IgD-negative memory B cell (primary cell): Measurements from ENCODE around the gene CASQ2. TPM values are rescaled to one million over a fixed set of nuclear protein-coding genes. Genes with fewer than 3 reads are reported as not detected.

Experiments
- H3K27ac Mint-ChIP-seq, 3 donors: one replicate each; pipeline ENCODE4 v1.8.0; 2020 to 2022; ENCODE audit warnings: mild to moderate bottlenecking in 3 of 3, mixed read lengths in 3 of 3, moderate library complexity in 1 of 3
- H3K27me3 Mint-ChIP-seq: one replicate; pipeline ENCODE4 v1.8.0; 2021; ENCODE audit warnings: mixed read lengths
- H3K36me3 Mint-ChIP-seq: one replicate; pipeline ENCODE4 v1.8.0; 2020; ENCODE audit warnings: mild to moderate bottlenecking, mixed read lengths
- H3K4me1 Mint-ChIP-seq, 3 donors: one replicate each; pipeline ENCODE4 v1.8.0; 2020 to 2022; ENCODE audit warnings: mixed read lengths in 3 of 3, mild to moderate bottlenecking in 1 of 3
- H3K4me3 Mint-ChIP-seq, 4 donors: one replicate each; pipeline ENCODE4 v1.8.0; 2020 to 2022; ENCODE audit warnings: mild to moderate bottlenecking in 4 of 4, mixed read lengths in 4 of 4, moderate library complexity in 3 of 4
- H3K9me3 Mint-ChIP-seq, 3 donors: one replicate each; pipeline ENCODE4 v1.8.0; 2020 to 2021; ENCODE audit warnings: mixed read lengths in 3 of 3, mild to moderate bottlenecking in 1 of 3
- polyA plus RNA-seq: library from polyadenylated mRNA; unstranded; fragments of 300-500 nt; fragmentation: Illumina TruSeq; gene quantifications from one replicate; pipeline ENCODE4 v1.2.3, GENCODE V29; 2021

The CASQ2 gene
- not detected for polyA plus RNA-seq

DNA sequence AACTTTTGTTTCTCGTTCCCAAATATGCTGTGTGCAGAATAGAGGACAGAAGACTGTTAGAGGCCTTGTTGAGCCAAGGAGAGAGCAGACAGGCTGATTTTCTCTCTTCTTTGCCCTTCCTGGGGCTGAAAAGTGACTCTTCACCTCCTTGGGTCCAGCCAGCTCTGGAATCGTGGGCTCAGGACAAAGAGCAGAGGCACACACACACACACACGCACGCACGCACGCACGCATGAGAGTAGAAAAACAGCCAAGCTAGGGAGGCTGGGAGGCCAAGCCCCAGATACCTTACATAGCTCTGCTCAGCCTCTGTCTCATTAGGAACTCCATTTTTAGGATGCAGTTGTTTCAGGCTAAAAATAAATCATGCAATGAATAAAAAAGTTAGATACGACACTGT is at the start of gene CASQ2:
Gene CASQ2 (minus strand): TSS at position 166 of the 400 bp plus-strand sequence. CDS start 173 bp downstream, outside the sequence.
- Mint-ChIP-seq H3K27me3 (peaks cover 10% of the 10 kb centered on the region), H3K4me3 (no peak within 1 kb of the TSS), H3K4me1 (peaks cover 0 to 2% (median 0%) of the 10 kb centered on the region in 3 donors), H3K9me3 (no peaks in the 10 kb centered on the region), H3K27ac (no peak within 1 kb of the TSS), H3K36me3 (no peaks in the 10 kb centered on the region)

DNA sequence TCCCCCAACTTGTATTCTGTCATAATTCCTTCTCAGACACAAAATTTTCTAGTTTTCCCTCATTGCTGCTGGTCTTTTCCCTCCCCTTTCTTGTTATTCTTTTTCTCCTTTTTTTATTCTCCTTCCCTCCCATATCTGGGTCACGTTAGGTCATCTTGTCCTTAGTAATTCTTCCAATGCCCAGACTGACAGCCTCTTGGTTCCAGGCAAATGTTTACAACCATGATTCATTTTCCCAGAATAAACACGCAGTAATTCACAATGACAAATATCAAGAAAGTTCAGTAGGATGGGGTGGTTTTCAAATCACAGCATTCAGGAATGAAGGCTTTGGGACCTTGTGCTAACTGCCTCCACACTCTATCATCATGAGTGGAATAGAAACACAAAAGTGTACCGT is 47.2 kb upstream of the CASQ2 start:
- no peak overlapping the region for H3K4me3 Mint-ChIP-seq
- H3K9me3 Mint-ChIP-seq, result peaks cover 0 to 1% (median 0%) of the 10 kb centered on the region in 3 donors
- no peak overlapping the region for H3K27ac Mint-ChIP-seq
- no peaks in the 10 kb centered on the region for H3K36me3 Mint-ChIP-seq
- H3K4me1 Mint-ChIP-seq, result no peaks in the 10 kb centered on the region
- peaks cover 4% of the 10 kb centered on the region for H3K27me3 Mint-ChIP-seq

GRCh38 chr1:115814685-115815398 is 46.3 kb upstream of the CASQ2 start:
- H3K9me3 Mint-ChIP-seq, result peaks cover 0 to 1% (median 0%) of the 10 kb centered on the region in 3 donors
- H3K36me3 Mint-ChIP-seq, result no peaks in the 10 kb centered on the region
- peaks cover 4% of the 10 kb centered on the region for H3K27me3 Mint-ChIP-seq
- H3K4me1 Mint-ChIP-seq, result no peaks in the 10 kb centered on the region
- H3K27ac Mint-ChIP-seq, result no peak overlapping the region
- H3K4me3 Mint-ChIP-seq, result no peak overlapping the region

DNA sequence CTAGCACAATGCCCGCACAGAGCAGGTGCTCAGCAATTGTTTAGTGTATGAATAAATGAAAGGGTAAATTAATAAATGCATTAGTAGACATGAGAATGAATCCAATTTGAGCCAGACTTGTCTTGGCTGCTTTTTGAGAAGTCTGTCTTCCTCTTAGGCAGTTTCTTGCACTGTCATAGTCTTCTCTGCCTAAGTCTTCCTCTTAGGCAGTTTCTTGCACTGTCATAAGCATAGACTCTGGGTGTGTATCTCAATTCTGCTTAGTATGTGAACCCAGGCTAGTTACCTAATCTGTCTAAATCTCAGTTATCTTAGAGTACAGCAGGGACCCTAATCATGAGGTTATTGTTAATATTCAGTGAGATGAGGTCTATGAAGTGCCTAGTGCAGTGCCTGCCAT is 45.2 kb upstream of the CASQ2 start:
- H3K9me3 Mint-ChIP-seq, result peaks cover 0 to 1% (median 0%) of the 10 kb centered on the region in 3 donors
- H3K4me3 Mint-ChIP-seq, result no peak overlapping the region
- H3K36me3 Mint-ChIP-seq, result no peaks in the 10 kb centered on the region
- peaks cover 6% of the 10 kb centered on the region for H3K27me3 Mint-ChIP-seq
- no peaks in the 10 kb centered on the region for H3K4me1 Mint-ChIP-seq
- H3K27ac Mint-ChIP-seq, result no peak overlapping the region

DNA sequence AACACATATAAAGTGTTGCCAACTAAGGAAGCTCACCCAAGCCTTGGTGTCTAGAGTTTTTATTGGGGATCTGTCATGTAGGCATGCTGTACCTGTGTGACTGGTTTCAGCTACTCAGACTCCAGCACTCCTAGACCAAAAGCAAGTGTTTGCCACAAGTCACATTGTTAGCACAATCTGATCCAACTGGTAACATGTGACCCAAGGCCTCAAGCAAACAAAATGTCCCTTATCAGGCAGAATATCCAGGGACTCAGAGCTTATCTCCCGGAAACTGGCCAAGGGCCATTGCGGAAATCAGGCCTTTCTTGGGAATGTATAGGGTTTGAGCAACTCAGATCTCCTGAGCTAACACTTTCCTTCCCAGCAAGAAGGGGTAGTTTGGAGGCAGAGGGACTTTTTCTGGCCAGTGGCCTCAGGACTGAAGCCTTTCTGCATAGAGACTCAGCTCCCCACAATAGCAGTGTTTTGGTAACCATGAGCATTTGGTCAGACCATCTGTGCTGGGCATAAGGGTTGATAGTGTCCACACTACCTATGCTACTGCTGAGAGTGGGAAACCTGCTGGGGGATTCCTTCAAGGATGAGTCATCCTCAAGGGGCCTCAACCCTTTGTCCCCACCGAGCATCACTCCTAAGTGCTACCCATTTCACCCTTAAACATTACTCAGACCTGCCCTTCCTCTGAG is 42.8 kb upstream of the CASQ2 start:
- Mint-ChIP-seq H3K4me1 (no peaks in the 10 kb centered on the region), H3K4me3 (no peak overlapping the region), H3K27me3 (peaks cover 4% of the 10 kb centered on the region), H3K27ac (no peak overlapping the region), H3K9me3 (peaks cover 0 to 1% (median 0%) of the 10 kb centered on the region in 3 donors), H3K36me3 (no peaks in the 10 kb centered on the region)

DNA sequence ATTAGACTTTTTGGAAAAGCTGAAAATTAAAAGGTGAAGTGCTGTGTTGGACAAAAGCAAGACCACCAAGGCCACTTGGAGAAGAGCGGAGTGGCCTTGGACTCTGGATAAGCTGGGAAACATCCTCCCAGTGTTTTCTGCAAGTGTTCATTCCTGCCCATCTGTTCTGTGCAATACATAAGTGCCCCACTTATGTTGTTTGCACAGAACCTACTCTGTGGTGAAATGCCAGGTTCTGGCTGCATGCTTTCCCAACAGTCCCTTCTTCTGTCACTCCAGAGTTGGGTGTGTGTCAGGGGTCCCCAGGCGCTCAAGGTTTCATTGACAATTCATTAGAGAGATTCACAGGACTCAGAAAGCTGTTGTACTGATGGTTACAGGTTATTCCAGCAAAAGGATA is 42.1 kb upstream of the CASQ2 start:
- no peaks in the 10 kb centered on the region for H3K9me3 Mint-ChIP-seq
- H3K4me3 Mint-ChIP-seq, result no peak overlapping the region
- H3K36me3 Mint-ChIP-seq, result no peaks in the 10 kb centered on the region
- H3K27me3 Mint-ChIP-seq, result peaks cover 4% of the 10 kb centered on the region
- no peaks in the 10 kb centered on the region for H3K4me1 Mint-ChIP-seq
- no peak overlapping the region for H3K27ac Mint-ChIP-seq

DNA sequence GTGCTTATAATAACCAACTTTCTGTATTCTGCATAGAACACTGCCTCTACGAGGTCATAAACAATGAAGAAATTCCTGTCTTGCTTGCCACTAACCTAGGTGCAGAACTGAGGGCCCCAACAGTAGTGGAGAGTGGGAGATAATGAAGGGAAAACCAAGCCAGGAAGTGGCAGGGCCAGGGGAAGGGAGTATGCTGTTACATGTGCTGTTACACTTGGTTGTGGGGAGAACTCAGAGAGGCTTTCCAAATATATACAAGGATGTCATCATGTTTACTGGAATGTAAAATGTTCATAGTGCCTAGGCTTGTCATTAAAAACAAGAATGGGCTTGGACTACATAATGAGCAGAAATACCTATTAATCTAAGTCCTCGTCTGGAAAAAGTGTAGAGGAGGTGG is 41.3 kb upstream of the CASQ2 start:
- H3K36me3 Mint-ChIP-seq, result no peaks in the 10 kb centered on the region
- no peaks in the 10 kb centered on the region for H3K9me3 Mint-ChIP-seq
- H3K4me3 Mint-ChIP-seq, result no peak overlapping the region
- peaks cover 3% of the 10 kb centered on the region for H3K27me3 Mint-ChIP-seq
- no peaks in the 10 kb centered on the region for H3K4me1 Mint-ChIP-seq
- no peak overlapping the region for H3K27ac Mint-ChIP-seq

DNA sequence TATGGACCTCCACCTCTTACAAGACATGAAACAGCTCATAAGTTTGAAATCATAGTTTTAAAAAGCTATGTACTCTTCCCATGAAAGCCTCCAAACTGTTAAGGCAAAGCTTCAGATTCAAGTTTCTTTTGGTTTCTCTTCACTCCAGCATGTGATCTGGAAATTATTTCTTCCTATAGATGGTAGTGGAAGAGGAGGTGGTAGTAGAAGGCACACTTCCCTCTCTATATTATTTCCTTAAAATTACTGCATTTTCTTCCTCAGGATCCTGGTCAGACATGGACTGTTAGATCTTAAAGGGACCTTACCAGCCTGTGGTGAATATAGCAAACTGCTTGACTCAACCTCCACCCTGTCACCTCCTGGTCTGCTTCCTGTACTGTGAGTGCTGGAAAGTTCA is 40.6 kb upstream of the CASQ2 start:
- peaks cover 6% of the 10 kb centered on the region for H3K27me3 Mint-ChIP-seq
- H3K9me3 Mint-ChIP-seq, result no peaks in the 10 kb centered on the region
- H3K4me1 Mint-ChIP-seq, result no peaks in the 10 kb centered on the region
- no peak overlapping the region for H3K27ac Mint-ChIP-seq
- no peaks in the 10 kb centered on the region for H3K36me3 Mint-ChIP-seq
- H3K4me3 Mint-ChIP-seq, result no peak overlapping the region

- H3K36me3 Mint-ChIP-seq, result no peaks in the 10 kb centered on the region
Observed at GRCh38 chr1:115807723-115808122, 39.2 kb upstream of the CASQ2 start.

GRCh38 chr1:115805597-115805996 is 37.1 kb upstream of the CASQ2 start:
- no peaks in the 10 kb centered on the region for H3K4me1 Mint-ChIP-seq
- peaks cover 5% of the 10 kb centered on the region for H3K27me3 Mint-ChIP-seq
- H3K9me3 Mint-ChIP-seq, result no peaks in the 10 kb centered on the region
- no peaks in the 10 kb centered on the region for H3K36me3 Mint-ChIP-seq
- H3K27ac Mint-ChIP-seq, result no peak overlapping the region
- no peak overlapping the region for H3K4me3 Mint-ChIP-seq

More at GRCh38 chr1:115807723-115808122, 39.2 kb upstream of the CASQ2 start:
- Mint-ChIP-seq H3K4me3 (no peak overlapping the region), H3K27ac (no peak overlapping the region), H3K9me3 (no peaks in the 10 kb centered on the region), H3K4me1 (no peaks in the 10 kb centered on the region), H3K27me3 (peaks cover 5% of the 10 kb centered on the region)

DNA sequence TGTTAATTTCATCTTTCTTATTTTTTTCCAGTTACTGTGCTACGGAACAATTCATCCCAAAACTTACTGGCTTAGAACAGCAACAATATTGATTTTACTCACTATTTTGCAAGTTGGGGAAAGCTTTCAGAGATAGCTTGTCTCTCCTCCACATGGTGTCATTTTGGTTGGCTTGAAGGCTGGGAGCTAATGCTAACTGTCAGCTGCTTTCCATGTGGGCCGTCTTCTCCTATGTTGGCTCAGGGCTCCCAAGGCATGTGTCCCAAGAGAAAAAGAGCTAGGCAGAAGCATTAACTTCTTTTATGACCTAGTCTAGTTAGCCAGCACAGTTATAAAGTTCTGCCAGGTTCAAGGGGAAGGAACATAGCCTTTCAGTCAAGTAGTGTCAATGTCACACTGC is 33.9 kb upstream of the CASQ2 start:
- no peaks in the 10 kb centered on the region for H3K9me3 Mint-ChIP-seq
- peaks cover 3% of the 10 kb centered on the region for H3K27me3 Mint-ChIP-seq
- no peaks in the 10 kb centered on the region for H3K36me3 Mint-ChIP-seq
- no peak overlapping the region for H3K4me3 Mint-ChIP-seq
- no peak overlapping the region for H3K27ac Mint-ChIP-seq
- no peaks in the 10 kb centered on the region for H3K4me1 Mint-ChIP-seq

GRCh38 chr1:115797486-115797885 is 29.0 kb upstream of the CASQ2 start:
- no peaks in the 10 kb centered on the region for H3K36me3 Mint-ChIP-seq
- H3K27ac Mint-ChIP-seq, result no peak overlapping the region
- H3K9me3 Mint-ChIP-seq, result peaks cover 0 to 2% (median 0%) of the 10 kb centered on the region in 3 donors
- no peak overlapping the region for H3K4me3 Mint-ChIP-seq
- no peaks in the 10 kb centered on the region for H3K4me1 Mint-ChIP-seq
- H3K27me3 Mint-ChIP-seq, result peaks cover 10% of the 10 kb centered on the region

DNA sequence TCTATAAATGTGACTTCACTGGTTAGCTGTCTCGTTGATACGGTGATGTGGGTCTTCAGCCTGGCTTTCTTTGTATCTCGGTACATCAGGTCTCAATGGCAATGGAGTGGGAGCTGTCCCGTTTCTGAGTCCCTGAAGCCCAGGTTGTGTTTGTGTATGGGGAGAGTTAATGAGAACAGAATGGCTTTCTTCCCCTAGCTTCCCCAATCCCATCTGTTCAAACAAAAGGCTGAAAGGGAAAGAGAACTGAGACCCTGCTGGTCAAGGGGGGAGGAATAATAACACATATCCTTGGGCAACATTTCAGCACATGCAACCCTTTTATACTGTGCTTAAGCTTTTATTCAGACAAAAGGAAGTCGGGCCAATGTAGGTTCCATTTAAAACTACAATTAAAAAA is 28.4 kb upstream of the CASQ2 start:
- Mint-ChIP-seq H3K4me3 (no peak overlapping the region), H3K9me3 (peaks cover 0 to 2% (median 0%) of the 10 kb centered on the region in 3 donors)

GRCh38 chr1:115796036-115796435 is 27.5 kb upstream of the CASQ2 start:
- Mint-ChIP-seq H3K9me3 (peaks cover 0 to 2% (median 0%) of the 10 kb centered on the region in 3 donors), H3K27me3 (peaks cover 10% of the 10 kb centered on the region), H3K4me1 (no peaks in the 10 kb centered on the region), H3K36me3 (no peaks in the 10 kb centered on the region), H3K27ac (no peak overlapping the region), H3K4me3 (no peak overlapping the region)

More for the DNA sequence above, 28.4 kb upstream of the CASQ2 start:
- no peaks in the 10 kb centered on the region for H3K4me1 Mint-ChIP-seq
- H3K36me3 Mint-ChIP-seq, result no peaks in the 10 kb centered on the region
- H3K27me3 Mint-ChIP-seq, result peaks cover 10% of the 10 kb centered on the region
- H3K27ac Mint-ChIP-seq, result no peak overlapping the region

DNA sequence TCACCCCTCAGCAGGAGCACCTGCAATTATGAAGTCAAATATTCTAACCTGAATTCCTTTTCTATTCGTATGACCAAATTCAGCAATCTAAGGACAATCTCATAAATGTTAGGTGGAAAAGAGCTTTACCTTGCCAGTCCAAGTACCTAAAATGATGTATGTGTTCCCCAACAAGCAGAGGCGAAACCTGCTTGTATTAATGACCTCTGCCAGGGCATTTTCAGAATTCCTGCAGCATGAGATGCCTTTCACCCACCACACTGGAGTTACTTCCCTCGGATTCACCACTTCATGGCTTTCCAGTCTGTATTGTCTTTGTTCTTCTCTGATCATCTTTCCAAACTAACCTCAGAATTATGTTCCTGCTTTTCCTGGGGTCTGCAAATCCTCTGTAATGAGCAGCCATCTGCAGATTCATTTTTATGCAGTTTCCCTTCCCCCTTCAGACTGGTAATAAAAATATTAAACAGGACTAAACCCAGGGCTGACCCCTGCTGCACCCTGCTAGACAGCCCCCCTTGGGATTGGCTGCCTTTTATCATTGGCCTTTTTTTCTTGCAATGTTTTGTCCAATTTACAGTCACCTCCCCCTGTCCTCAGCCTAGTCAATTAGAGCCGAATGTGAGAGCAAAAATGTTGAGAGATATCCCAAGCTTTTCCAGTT is 26.6 kb upstream of the CASQ2 start:
- Mint-ChIP-seq H3K27me3 (peaks cover 14% of the 10 kb centered on the region), H3K9me3 (peaks cover 0 to 2% (median 0%) of the 10 kb centered on the region in 3 donors), H3K4me3 (no peak overlapping the region), H3K4me1 (no peaks in the 10 kb centered on the region), H3K36me3 (no peaks in the 10 kb centered on the region), H3K27ac (no peak overlapping the region)
